Left lung (tissue), 10 donors: ENCODE results near the gene NTRK1. TPM values are rescaled to one million over a fixed set of nuclear protein-coding genes. Genes with fewer than 3 reads are reported as not detected.

ENCODE experiments used
- ATAC-seq: fragments of 200-7000 bp; cut with Tn5 transposase; one replicate; pipeline ENCODE4 v1.9.1; 2020; ENCODE audit warnings: moderate library complexity
- DNase-seq, 4 donors: peaks; one replicate each; pipeline ENCODE4 v3.0.0-alpha.2; 2013 to 2020
- H3K27ac ChIP-seq, 2 donors: fragments of 200-600 bp; sonication (generic) in 1 of 2; one replicate each; pipeline versions ENCODE4 v1.5.0 to v1.8.0; 2020 to 2021
- H3K27me3 ChIP-seq, 2 donors: fragments of 200-600 bp; sonication (generic) in 1 of 2; one replicate each; pipeline versions ENCODE4 v1.5.0 to v1.8.0; 2020 to 2021
- H3K36me3 ChIP-seq, 2 donors: fragments of 200-600 bp; sonication (generic) in 1 of 2; one replicate each; pipeline versions ENCODE4 v1.5.0 to v1.8.0; 2020 to 2021
- H3K4me1 ChIP-seq, 2 donors: fragments of 200-600 bp; one replicate each; pipeline ENCODE4 v1.8.0; 2021
- H3K4me3 ChIP-seq, 2 donors: fragments of 200-600 bp; sonication (generic) in 1 of 2; one replicate each; pipeline versions ENCODE4 v1.5.0 to v1.8.0; 2020 to 2021; ENCODE audit warnings: mild to moderate bottlenecking in 1 of 2
- H3K9me3 ChIP-seq, 2 donors: fragments of 200-600 bp; sonication (generic) in 1 of 2; one replicate each; pipeline versions ENCODE4 v1.5.0 to v1.8.0; 2020 to 2021
- CTCF ChIP-seq, 2 donors: fragments of 200-600 bp; sonication (generic) in 1 of 2; IDR thresholded peaks; one replicate each; pipeline versions ENCODE4 v1.5.0 to v1.8.0; 2021; ENCODE audit warnings: antibody characterized with exemption in 2 of 2
- intact Hi-C, 2 donors: fragments of 100-400 bp; cut with DNase I; formaldehyde crosslinking; loops; one replicate each; pipeline versions ENCODE4 v1.11.2 to v1.14.2; 2022
- polyA plus RNA-seq, 6 donors: library from polyadenylated mRNA; unstranded; fragments of 120-200 nt; gene quantifications; one replicate each; pipeline ENCODE4 v1.2.1, GENCODE V29; 2013; ENCODE audit not compliant: insufficient read length in 6 of 6
- total RNA-seq, 2 donors: library from RNA; stranded (reverse); fragmentation: NEBNext Ultra II Directional; extraction: Animal tissue kit (Norgen Biotek cat#: 25700); gene quantifications; one replicate each; pipeline ENCODE4 v1.2.1, GENCODE V29; 2021
- donor health status: DM: no; HTN: yes; CAD: no.
- donor health status: DM: no; HTN: no; CAD: no.

Gene NTRK1
- total and polyA plus RNA-seq, 8 donors: 0.15 to 0.97 (median 0.34) TPM; not detected in 1

- ATAC-seq (no peak), DNase-seq (no peak)
- TF ChIP-seq CTCF (IDR thresholded peaks at IDR 0.05): no peak
- intact Hi-C loops: no loop called here
- no peak overlapping the region for H3K4me3 ChIP-seq
- no peaks in the 10 kb centered on the region for H3K36me3 ChIP-seq
- no peaks in the 10 kb centered on the region for H3K9me3 ChIP-seq
- peaks cover 0 to 11% of the 10 kb centered on the region in 2 donors for H3K4me1 ChIP-seq
- H3K27me3 ChIP-seq: peaks cover 35 to 96% of the 10 kb centered on the region in 2 donors
- H3K27ac ChIP-seq: no peak overlapping the region
Measured at GRCh38 chr1:156841295-156841855, 19.3 kb upstream of the NTRK1 start.

- intact Hi-C loops: no loop called here
- ATAC-seq (no peak), DNase-seq (no peak)
- H3K36me3 ChIP-seq: no peaks in the 10 kb centered on the region
- H3K27me3 ChIP-seq: peaks cover 36 to 100% of the 10 kb centered on the region in 2 donors
- no peak overlapping the region for H3K4me3 ChIP-seq
- no peak overlapping the region for H3K27ac ChIP-seq
- H3K9me3 ChIP-seq: no peaks in the 10 kb centered on the region
- H3K4me1 ChIP-seq: peaks cover 0 to 11% of the 10 kb centered on the region in 2 donors
- TF ChIP-seq CTCF (IDR thresholded peaks at IDR 0.05): no peak
Measured at GRCh38 chr1:156842618-156843300, 17.9 kb upstream of the NTRK1 start.

- intact Hi-C loops: no loop called here
- no peak for ATAC-seq
- no peak for DNase-seq
- no peak for TF ChIP-seq CTCF (IDR thresholded peaks at IDR 0.05)
- Histone ChIP-seq H3K4me3 (no peak overlapping the region), H3K9me3 (no peaks in the 10 kb centered on the region), H3K4me1 (peaks cover 5 to 11% of the 10 kb centered on the region in 2 donors), H3K27me3 (peaks cover 46 to 100% of the 10 kb centered on the region in 2 donors), H3K36me3 (no peaks in the 10 kb centered on the region), H3K27ac (no peak overlapping the region)
Measured at GRCh38 chr1:156844102-156844501, 16.6 kb upstream of the NTRK1 start.

GRCh38 chr1:156844638-156845037, 16.0 kb upstream of the NTRK1 start:
- H3K4me3 ChIP-seq: no peak overlapping the region
- H3K36me3 ChIP-seq: no peaks in the 10 kb centered on the region
- no peaks in the 10 kb centered on the region for H3K9me3 ChIP-seq
- no peak for TF ChIP-seq CTCF (IDR thresholded peaks at IDR 0.05)
- no peak overlapping the region for H3K27ac ChIP-seq
- no peak for ATAC-seq
- intact Hi-C loops: no loop called here
- peaks cover 5 to 11% of the 10 kb centered on the region in 2 donors for H3K4me1 ChIP-seq
- no peak for DNase-seq
- H3K27me3 ChIP-seq: peaks cover 43 to 100% of the 10 kb centered on the region in 2 donors

- no peak for TF ChIP-seq CTCF (IDR thresholded peaks at IDR 0.05)
- DNase-seq (no peak), ATAC-seq (no peak)
- intact Hi-C loops: no loop called here
- H3K4me3 ChIP-seq: no peak overlapping the region
- H3K27ac ChIP-seq: no peak overlapping the region
- peaks cover 5 to 11% of the 10 kb centered on the region in 2 donors for H3K4me1 ChIP-seq
- H3K36me3 ChIP-seq: no peaks in the 10 kb centered on the region
- H3K27me3 ChIP-seq: peaks cover 43 to 100% of the 10 kb centered on the region in 2 donors
- no peaks in the 10 kb centered on the region for H3K9me3 ChIP-seq
Measured at GRCh38 chr1:156845055-156845952, 15.4 kb upstream of the NTRK1 start.
